Skeletal muscle cell (primary cell): ENCODE measurements around the gene FBLN7.
"Not testable (repeated sequence)": the region's sequence is repeated elsewhere in the genome, so short reads cannot be mapped to it uniquely, and the experiment has no call there.

Experiments used
- DNase-seq: peaks from one replicate; pipeline ENCODE4 v3.0.0-alpha.2; 2010; ENCODE audit warnings: low read depth
- H3K4me3 ChIP-seq: 2 replicates; pipeline ENCODE4 v1.5.1; 2011; ENCODE audit warnings: low read depth, mild to moderate bottlenecking, control low read depth, low read length, moderate library complexity

The FBLN7 gene

GRCh38 chr2:112201696-112202430 is 63.7 kb downstream of the FBLN7 start:
- no peak overlapping the region for H3K4me3 ChIP-seq
- DNase-seq: no peak

- H3K4me3 ChIP-seq: no peak overlapping the region
- no peak for DNase-seq
These were observed 66.2 kb downstream of the FBLN7 start for GRCh38 chr2:112204411-112204810.

- H3K4me3 ChIP-seq, DNase-seq: not testable (repeated sequence)
These were observed 69.7 kb downstream of the FBLN7 start for GRCh38 chr2:112207905-112208304.

GRCh38 chr2:112216167-112216566 is 78.0 kb downstream of the FBLN7 start:
- no peak for DNase-seq

GRCh38 chr2:112217854-112218253 is 79.7 kb downstream of the FBLN7 start:
- DNase-seq: no peak
- H3K4me3 ChIP-seq: no peak overlapping the region

More at GRCh38 chr2:112216167-112216566, 78.0 kb downstream of the FBLN7 start:
- no peak overlapping the region for H3K4me3 ChIP-seq

- no peak overlapping the region for H3K4me3 ChIP-seq
- no peak for DNase-seq
These were observed 82.0 kb downstream of the FBLN7 start for GRCh38 chr2:112220186-112220585.

- no peak for DNase-seq
- no peak overlapping the region for H3K4me3 ChIP-seq
These were observed 82.6 kb downstream of the FBLN7 start for GRCh38 chr2:112220831-112221230.

GRCh38 chr2:112229348-112229747 is 91.2 kb downstream of the FBLN7 start:
- H3K4me3 ChIP-seq: no peak overlapping the region
- DNase-seq: peak; percentile 57

- H3K4me3 ChIP-seq: no peak overlapping the region
- DNase-seq: no peak
These were observed 92.2 kb downstream of the FBLN7 start for GRCh38 chr2:112230371-112230770.
